MCF 10A (cell line): ENCODE results near the gene EIF4G2. TPM values are rescaled to one million over a fixed set of nuclear protein-coding genes. Genes with fewer than 3 reads are reported as not detected.
"Not testable (repeated sequence)": the region's sequence is repeated elsewhere in the genome, so short reads cannot be mapped to it uniquely, and the experiment has no call there.

ENCODE experiments used
- BruUV-seq: library from RNA; stranded (reverse); fragments of 400-500 nt; replicated peaks from 2 replicates; lab custom pipeline; 2021; lab: Mats Ljungman, UMichigan
- CTCF ChIA-PET: fragments of 300-600 bp; sonication (Branson Sonifier 250); formaldehyde crosslinking; extraction: SDS; loops from one replicate; lab custom pipeline; 2021; ENCODE audit warnings: antibody characterized with exemption, inconsistent platforms; lab: Yijun Ruan, JAX
- POLR2A ChIA-PET: fragments of 300-600, 350-650 bp; sonication (Branson Sonifier 250); formaldehyde crosslinking; extraction: SDS; loops from one replicate; lab custom pipeline; 2020; ENCODE audit warnings: antibody characterized with exemption, inconsistent platforms; lab: Yijun Ruan, JAX
- DNase-seq: peaks from one replicate; pipeline ENCODE4 v3.0.0-alpha.2; 2018; ENCODE audit not compliant: unreplicated experiment
- H3K27ac Mint-ChIP-seq: one replicate; pipeline ENCODE4 v1.8.0; 2022; ENCODE audit warnings: mild to moderate bottlenecking, low read depth, mixed read lengths; ENCODE audit not compliant: unreplicated experiment
- H3K27me3 Mint-ChIP-seq: one replicate; pipeline ENCODE4 v1.8.0; 2022; ENCODE audit warnings: mixed read lengths; ENCODE audit not compliant: insufficient read depth, unreplicated experiment
- H3K36me3 Mint-ChIP-seq: one replicate; pipeline ENCODE4 v1.8.0; 2022; ENCODE audit warnings: mild to moderate bottlenecking, moderate library complexity, mixed read lengths; ENCODE audit not compliant: insufficient read depth, unreplicated experiment
- H3K4me1 Mint-ChIP-seq: one replicate; pipeline ENCODE4 v1.8.0; 2022; ENCODE audit warnings: mixed read lengths; ENCODE audit not compliant: insufficient read depth, unreplicated experiment
- H3K4me3 Mint-ChIP-seq: one replicate; pipeline ENCODE4 v1.8.0; 2022; ENCODE audit warnings: mild to moderate bottlenecking, moderate library complexity, mixed read lengths; ENCODE audit not compliant: unreplicated experiment
- H3K9me3 Mint-ChIP-seq: one replicate; pipeline ENCODE4 v1.8.0; 2022; ENCODE audit warnings: mixed read lengths; ENCODE audit not compliant: unreplicated experiment
- intact Hi-C: fragments of 100-400 bp; cut with micrococcal nuclease; formaldehyde crosslinking; loops from 2 replicates; pipeline ENCODE4 v1.14.1; 2022
- total RNA-seq: library from RNA; stranded (reverse); gene quantifications from 2 replicates; pipeline ENCODE4 v1.2.3, GENCODE V29; 2022
- TF ChIP-seq, protein P1 (sequence below): fragments of 200-600 bp; IDR thresholded peaks from one replicate; pipeline ENCODE4 v1.8.0; 2022; ENCODE audit warnings: antibody characterized with exemption, mild to moderate bottlenecking; ENCODE audit not compliant: unreplicated experiment

EIF4G2 gene
- total RNA-seq, 1 experiment from 2014 or later, result 817 TPM

DNA sequence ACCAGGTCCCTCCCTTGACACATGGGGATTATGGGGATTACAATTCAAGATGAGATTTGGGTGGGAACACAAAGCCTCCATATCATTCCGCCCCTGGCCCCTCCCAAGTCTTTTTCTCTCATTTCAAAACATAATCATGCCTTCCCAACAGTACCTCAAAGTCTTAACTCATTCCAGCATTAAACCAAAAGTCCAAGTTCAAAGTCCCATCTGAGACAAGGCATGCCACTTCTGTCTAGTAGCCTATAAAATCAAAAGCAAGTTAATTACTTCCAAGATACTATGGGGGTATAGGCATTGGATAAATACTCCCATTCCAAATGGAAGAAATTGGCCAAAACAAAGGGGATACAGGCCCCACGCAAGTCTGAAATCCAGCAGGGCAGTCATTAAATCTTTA, 19.7 kb upstream of the EIF4G2 start:
- no peaks in the 10 kb centered on the region for H3K9me3 Mint-ChIP-seq
- H3K36me3 Mint-ChIP-seq, result no peaks in the 10 kb centered on the region
- no peaks in the 10 kb centered on the region for H3K27me3 Mint-ChIP-seq
- intact Hi-C loops, result no loop called here
- DNase-seq, result no peak
- H3K27ac Mint-ChIP-seq, result no peak overlapping the region
- BruUV-seq, result no TSS peak
- no peak overlapping the region for H3K4me3 Mint-ChIP-seq
- TF ChIP-seq, protein P1, sequence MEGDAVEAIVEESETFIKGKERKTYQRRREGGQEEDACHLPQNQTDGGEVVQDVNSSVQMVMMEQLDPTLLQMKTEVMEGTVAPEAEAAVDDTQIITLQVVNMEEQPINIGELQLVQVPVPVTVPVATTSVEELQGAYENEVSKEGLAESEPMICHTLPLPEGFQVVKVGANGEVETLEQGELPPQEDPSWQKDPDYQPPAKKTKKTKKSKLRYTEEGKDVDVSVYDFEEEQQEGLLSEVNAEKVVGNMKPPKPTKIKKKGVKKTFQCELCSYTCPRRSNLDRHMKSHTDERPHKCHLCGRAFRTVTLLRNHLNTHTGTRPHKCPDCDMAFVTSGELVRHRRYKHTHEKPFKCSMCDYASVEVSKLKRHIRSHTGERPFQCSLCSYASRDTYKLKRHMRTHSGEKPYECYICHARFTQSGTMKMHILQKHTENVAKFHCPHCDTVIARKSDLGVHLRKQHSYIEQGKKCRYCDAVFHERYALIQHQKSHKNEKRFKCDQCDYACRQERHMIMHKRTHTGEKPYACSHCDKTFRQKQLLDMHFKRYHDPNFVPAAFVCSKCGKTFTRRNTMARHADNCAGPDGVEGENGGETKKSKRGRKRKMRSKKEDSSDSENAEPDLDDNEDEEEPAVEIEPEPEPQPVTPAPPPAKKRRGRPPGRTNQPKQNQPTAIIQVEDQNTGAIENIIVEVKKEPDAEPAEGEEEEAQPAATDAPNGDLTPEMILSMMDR, result no peak
- ChIA-PET POLR2A (interaction anchor here (1.1 kb wide), 1 partner anchor 19 kb away, joined by 3 read pairs; no protein-coding TSS in a partner anchor), CTCF (interaction anchor here (0.9 kb wide), 1 partner anchor 57 kb away, joined by 3 read pairs; no protein-coding TSS in a partner anchor)
- H3K4me1 Mint-ChIP-seq, result no peaks in the 10 kb centered on the region

DNA sequence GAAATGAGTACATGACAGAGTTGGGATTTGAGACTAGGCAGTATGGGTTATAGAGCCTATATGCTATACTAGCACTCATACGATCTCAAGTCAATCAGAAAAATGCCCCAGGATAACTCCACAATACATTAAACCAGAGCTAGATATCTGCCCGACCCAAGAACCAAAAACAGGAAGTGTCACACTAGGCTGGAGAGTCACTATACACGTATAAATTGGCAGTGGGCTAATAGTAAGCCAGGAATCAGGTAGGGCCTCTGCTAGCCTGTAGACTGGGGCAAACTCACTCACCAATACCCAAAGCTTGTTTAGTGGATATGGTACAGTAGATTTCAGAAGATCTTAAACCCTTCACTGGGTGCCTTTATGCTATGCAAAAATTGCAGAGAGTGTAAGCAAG, 16.2 kb upstream of the EIF4G2 start:
- H3K4me3 Mint-ChIP-seq, result no peak overlapping the region
- no peak overlapping the region for H3K27ac Mint-ChIP-seq
- TF ChIP-seq, protein P1, result no peak
- no peaks in the 10 kb centered on the region for H3K27me3 Mint-ChIP-seq
- CTCF ChIA-PET, result no interaction called here
- H3K9me3 Mint-ChIP-seq, result no peaks in the 10 kb centered on the region
- H3K4me1 Mint-ChIP-seq, result no peaks in the 10 kb centered on the region
- no peak for DNase-seq
- no peaks in the 10 kb centered on the region for H3K36me3 Mint-ChIP-seq
- BruUV-seq, result no TSS peak
- intact Hi-C loops, result no loop called here
- POLR2A ChIA-PET, result interaction anchor here (1.8 kb wide), 1 partner anchor 15 kb away, joined by 11 read pairs; the partner anchor contains the start of gene EIF4G2

DNA sequence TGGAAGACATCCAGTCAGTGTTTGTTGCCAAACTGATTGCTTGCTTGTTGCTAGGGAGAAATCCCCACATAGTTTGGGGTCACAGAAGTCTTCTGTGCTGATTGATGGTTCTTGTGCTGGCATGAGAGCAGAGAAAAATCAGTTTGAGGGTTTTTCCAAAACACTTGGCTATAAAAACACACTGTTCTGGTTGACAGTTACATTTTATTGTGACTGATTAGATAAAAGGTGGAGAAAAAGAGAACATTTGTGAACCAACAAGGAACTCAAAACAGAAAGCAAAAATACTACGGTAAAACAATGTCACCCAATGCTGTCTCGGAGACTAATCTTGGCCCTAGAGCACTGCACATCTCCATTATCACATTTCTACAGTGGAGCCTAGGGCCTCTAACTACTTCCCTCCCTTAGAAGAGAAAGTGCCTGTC, 14.4 kb upstream of the EIF4G2 start:
- Mint-ChIP-seq H3K27me3 (no peaks in the 10 kb centered on the region), H3K27ac (no peak overlapping the region), H3K4me1 (peaks cover 7% of the 10 kb centered on the region), H3K4me3 (no peak overlapping the region), H3K36me3 (no peaks in the 10 kb centered on the region), H3K9me3 (no peaks in the 10 kb centered on the region)
- POLR2A ChIA-PET, result interaction anchor here (0.9 to 1.8 kb wide), 3 partner anchors 14 to 16 kb away, joined by 3 to 11 read pairs (median 3); partner anchors contain the start of gene EIF4G2
- CTCF ChIA-PET, result no interaction called here
- intact Hi-C loops, result no loop called here
- BruUV-seq, result no TSS peak
- TF ChIP-seq, protein P1, result no peak
- no peak for DNase-seq

DNA sequence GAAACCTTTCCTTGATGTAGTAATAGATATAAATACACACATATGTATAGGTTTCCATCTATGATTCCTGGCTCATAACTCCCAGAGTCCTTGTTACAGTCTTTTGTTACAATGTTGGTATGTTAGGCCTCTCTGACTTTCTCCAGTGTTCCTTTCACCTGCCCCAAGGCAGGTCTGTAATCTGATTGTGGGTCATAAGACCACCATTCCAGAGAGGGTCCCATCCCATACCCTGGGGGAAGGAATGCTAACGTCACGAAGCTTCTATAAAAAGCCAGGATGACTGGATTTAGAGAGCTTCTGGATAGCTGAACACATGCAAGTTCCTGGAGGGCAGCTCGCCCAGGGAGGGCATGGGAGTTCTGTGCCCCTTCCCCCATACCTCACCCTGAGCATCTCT, 13.8 kb upstream of the EIF4G2 start:
- POLR2A ChIA-PET, result interaction anchor here (0.7 to 1.0 kb wide), 3 partner anchors 14 to 55 kb away, joined by 3 read pairs; partner anchors contain the start of gene EIF4G2
- BruUV-seq, result not testable (repeated sequence)

More for the DNA sequence above, 13.8 kb upstream of the EIF4G2 start:
- H3K27me3 Mint-ChIP-seq, intact Hi-C loops, H3K4me3 Mint-ChIP-seq, CTCF ChIA-PET, H3K36me3 Mint-ChIP-seq, DNase-seq, H3K4me1 Mint-ChIP-seq, H3K9me3 Mint-ChIP-seq, H3K27ac Mint-ChIP-seq: not testable (repeated sequence)
